ENCODE data around the gene OST4.
"Not testable (repeated sequence)": the region's sequence is repeated elsewhere in the genome, so short reads cannot be mapped to it uniquely, and the experiment has no call there.

OST4 gene

DNA sequence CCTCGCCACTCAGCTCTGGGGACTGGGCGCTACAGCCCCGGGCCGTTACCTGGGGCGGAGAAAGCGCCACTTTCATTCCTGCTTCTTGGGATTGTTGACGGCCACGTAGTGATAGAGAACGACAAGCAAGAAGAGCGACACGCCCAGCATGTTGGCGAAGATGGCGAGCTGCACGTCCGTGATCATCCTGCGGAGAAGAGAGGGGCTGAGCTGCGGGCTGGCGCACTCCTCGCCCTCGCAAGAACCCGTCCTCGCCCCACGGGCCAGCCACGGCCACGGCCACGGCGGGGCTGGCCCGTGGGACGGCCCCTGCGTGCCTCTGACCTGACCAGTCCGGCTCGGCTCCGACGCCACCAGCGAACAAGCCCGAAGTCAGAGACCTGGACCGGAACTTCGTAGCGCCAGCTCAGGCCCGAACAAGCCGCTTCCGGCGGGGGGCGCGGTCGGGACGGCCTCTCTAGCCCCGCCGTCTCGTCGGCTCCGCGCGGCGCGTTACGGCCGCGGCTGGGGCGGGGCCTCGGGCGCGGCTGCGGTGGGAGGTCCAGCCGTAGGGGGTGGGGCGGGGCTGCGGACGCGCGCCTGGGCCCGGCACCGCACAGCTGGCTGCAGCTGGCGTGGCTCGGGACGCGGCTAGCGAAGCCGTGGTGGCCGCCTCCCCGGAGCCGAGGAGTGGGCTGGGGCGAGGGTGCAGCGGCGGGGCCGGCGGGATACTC lies at the start of gene OST4:
TSS of gene OST4 (minus strand) at position 378 of the 713 bp plus-strand sequence.
- DNase-seq (ENCODE audit: low spot score): peak; percentile 90

DNA sequence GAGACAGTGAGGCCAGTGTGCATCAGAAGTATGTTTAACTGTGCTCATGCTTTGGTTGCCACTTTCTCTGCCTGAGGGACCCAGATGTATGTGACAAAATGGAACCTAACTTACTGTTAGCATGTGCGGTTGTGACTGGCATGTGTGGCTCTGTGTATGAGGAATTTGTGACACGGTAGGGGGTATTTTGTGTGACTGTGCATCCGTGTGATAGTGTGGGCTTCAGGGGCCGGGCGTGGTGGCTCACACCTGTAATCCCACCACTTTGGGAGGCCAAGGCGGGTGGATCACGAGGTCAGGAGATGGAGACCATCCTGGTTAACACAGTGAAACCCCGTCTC lies 47.8 kb upstream of the OST4 start:
- DNase-seq (ENCODE audit: low spot score): not testable (repeated sequence)

DNA sequence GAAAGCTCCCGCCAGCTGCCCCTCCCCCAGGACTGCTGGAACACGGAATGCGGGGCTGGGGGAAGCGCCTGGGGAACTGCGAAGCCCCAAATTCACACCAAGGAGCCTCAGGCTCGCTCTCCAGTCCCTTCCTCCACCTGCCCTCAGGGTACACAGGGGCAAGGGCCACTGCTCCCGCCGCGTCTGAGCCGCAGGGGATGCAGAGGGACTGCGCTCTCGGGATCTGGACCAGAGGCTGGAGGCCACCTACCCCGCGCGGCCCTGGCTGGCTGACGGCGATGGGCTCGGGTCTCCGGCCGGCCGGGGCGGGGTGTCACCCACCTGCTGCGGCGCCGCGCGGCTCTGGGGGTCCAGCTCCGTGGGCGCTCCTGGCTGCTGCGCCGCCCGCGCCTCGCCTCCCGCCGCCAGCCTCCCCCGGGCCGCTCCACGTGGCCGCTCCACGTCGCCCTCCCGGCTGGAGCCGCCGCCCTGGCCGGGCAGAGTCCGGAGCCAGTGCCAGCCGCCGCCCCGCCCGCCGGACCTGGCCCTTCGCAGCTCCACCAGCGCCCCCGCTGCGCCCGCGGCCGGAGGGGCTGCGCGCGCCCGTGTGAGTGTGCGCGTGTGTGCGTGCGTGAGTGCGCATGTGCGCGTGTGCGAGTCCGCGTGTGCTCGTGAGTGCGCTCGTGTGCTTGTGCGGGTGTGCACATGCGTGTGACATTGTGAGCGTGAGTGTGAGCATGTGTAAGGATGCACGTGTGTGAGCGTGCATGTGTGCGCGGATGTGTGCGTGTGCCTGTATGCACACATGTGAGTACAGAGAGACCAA lies 47.3 kb upstream of the OST4 start, which contains the start of gene CGREF1:
TSS of gene CGREF1 (minus strand) at position 604 of the 805 bp plus-strand sequence. CDS start 14,762 bp downstream, outside the sequence.
- peak; percentile 39 for DNase-seq (ENCODE audit: low spot score)

GRCh38 chr2:27117995-27118524 lies 46.6 kb upstream of the OST4 start:
- no peak for DNase-seq (ENCODE audit: low spot score)

DNA sequence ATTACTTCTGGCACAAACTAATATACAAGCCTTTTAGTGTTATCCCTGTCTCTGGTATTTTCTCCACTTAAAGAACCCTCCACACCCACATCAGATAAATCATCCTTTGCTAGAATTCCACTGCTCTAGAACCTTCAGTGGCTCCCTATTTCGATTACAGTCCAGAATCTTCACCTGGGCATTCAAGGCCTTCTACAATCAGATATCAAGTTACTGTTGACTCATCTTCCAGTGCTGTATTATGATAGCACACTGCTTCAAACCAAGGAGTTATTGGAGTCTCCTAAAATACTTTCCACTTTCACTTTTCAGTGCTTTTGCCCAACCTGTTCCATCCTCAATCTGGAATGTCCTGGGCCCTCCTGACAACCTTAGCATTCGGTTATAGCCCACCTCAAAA lies 44.1 kb upstream of the OST4 start:
- no peak for DNase-seq (ENCODE audit: low spot score)

- not testable (repeated sequence) for DNase-seq (ENCODE audit: low spot score)
Measured at GRCh38 chr2:27111392-27112078, 40.1 kb upstream of the OST4 start.

DNA sequence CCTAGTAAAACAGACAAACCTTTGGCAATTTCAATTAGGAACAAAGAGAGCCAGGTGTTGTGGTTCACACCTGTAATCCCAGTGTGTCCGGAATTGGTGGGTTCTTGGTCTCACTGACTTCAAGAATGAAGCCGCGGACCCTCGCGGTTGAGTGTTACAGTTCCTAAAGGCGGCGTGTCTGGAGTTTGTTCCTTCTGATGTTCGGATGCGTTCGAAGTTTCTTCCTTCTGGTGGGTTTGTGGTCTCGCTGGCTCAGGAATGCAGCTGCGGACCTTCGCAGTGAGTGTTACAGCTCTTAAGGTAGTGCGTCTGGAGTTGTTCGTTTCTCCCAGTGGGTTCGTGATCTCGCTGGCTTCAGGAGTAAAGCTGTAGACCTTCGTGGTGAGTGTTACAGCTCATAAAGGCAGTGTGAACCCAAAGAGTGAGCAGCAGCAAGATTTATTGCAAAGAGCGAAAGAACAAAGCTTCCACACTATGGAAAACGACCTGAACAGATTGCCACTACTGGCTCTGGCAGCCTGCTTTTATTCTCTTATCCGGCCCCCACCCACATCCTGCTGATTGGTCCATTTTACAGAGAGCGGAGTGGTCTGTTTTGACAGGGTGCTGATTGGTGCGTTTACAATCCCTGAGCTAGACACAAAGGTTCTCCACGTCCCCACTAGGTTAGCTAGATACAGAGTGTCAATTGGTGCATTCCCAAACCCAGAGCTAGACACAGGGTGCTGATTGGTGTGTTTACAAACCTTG lies 39.3 kb upstream of the OST4 start:
- DNase-seq (ENCODE audit: low spot score): not testable (repeated sequence)

DNA sequence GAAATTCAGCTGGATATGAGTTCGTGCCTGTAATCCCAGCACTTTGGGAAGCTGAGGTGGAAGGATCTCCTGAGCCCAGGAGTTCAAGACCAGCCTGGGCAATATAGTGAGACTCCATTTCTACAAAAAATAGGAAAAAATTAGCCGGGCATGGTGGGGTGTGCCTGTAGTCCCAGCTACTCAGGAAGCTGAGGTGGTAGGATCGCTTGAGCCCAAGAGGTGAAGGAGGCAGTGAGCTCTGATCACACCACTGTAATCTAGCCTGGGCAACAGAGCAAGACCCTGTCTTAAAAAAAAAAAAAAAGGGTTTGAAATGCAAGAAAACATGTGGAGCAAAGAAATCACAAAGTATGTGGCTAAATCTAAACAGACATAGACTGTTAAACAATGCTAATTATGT lies 37.6 kb upstream of the OST4 start:
- no peak for DNase-seq (ENCODE audit: low spot score)

DNA sequence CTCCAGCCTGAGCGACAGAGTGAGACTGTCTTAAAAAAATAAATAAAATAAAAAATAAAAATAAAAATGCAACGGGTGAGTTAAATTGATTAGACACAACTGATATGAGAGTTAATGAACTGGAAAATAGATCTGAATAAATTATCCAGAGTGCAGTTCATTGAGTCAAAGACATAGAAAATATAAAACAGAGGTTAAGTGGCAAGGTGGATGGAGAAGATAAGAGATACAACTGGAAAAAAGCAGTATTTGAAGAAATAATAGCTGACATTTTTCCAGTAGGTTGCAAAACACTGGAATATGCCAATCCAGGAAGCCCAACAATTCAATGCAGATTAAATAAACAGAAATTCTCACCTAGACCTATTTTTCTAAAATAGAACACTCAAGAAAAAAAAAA lies 36.8 kb upstream of the OST4 start:
- DNase-seq (ENCODE audit: low spot score): no peak

GRCh38 chr2:27105981-27106380 lies 34.5 kb upstream of the OST4 start:
- no peak for DNase-seq (ENCODE audit: low spot score)

GRCh38 chr2:27102329-27102728 lies 30.9 kb upstream of the OST4 start:
- no peak for DNase-seq (ENCODE audit: low spot score)

DNA sequence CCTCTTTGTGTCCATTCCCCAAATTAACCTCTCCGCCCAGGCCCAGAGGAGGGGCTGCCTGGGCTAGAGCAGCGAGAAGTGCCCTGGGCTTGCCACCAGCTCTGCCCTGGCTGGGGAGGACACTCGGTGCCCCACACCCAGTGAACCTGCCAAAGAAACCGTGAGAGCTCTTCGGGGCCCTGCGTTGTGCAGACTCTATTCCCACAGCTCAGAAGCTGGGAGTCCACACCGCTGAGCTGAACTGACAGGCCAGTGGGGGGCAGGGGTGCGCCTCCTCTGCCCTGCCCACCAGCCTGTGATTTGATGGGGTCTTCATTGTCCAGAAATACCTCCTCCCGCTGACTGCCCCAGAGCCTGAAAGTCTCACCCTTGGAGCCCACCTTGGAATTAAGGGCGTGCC lies 28.6 kb upstream of the OST4 start:
- no peak for DNase-seq (ENCODE audit: low spot score)

GRCh38 chr2:27099334-27099955 lies 28.0 kb upstream of the OST4 start:
- DNase-seq (ENCODE audit: low spot score): no peak

DNA sequence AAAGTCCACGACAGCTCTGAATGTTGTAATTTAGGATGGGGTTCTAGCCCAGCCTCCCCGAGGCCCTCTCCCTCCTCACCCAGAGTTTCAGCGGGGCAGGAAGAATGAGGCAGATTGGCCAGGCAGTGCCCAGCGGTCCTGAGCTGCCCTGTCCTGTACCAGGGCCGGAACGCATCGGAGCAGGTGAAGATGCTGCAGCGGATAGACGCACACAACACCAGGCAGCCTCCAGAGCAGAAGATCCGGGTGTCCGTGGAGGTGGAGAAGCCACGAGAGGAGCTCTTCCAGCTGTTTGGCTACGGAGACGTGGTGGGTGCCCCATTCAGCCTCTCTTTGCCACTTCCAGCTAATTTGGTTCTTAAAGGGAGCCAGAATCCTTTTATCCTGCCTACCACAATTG lies 25.9 kb upstream of the OST4 start:
- DNase-seq (ENCODE audit: low spot score): no peak

DNA sequence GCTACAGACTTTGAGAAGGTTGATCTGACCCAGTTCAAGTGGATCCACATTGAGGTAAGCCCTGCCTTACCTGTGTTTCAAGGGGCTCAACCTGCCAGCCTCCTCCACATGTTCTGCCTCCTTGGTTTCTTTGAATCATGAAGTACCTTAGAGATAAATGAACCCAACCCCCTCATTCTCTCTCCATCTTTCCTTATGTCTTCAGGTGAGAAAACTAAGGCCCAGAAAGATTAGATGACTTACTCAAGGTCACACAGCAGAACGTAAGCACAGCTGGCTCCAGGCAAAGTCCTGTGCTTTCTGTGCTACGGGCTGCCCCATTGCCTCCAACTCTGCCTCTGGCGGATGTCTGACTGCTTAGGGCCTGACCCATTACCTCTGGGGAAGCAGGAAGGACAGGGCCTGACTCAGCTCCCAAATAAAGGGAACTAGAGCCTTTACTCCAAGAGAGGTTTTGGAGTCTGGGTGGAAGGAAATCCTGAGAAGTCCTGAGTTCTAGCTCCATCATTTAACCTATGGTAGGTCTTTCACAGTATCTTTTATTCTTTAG lies 25.4 kb upstream of the OST4 start:
- no peak for DNase-seq (ENCODE audit: low spot score)

DNA sequence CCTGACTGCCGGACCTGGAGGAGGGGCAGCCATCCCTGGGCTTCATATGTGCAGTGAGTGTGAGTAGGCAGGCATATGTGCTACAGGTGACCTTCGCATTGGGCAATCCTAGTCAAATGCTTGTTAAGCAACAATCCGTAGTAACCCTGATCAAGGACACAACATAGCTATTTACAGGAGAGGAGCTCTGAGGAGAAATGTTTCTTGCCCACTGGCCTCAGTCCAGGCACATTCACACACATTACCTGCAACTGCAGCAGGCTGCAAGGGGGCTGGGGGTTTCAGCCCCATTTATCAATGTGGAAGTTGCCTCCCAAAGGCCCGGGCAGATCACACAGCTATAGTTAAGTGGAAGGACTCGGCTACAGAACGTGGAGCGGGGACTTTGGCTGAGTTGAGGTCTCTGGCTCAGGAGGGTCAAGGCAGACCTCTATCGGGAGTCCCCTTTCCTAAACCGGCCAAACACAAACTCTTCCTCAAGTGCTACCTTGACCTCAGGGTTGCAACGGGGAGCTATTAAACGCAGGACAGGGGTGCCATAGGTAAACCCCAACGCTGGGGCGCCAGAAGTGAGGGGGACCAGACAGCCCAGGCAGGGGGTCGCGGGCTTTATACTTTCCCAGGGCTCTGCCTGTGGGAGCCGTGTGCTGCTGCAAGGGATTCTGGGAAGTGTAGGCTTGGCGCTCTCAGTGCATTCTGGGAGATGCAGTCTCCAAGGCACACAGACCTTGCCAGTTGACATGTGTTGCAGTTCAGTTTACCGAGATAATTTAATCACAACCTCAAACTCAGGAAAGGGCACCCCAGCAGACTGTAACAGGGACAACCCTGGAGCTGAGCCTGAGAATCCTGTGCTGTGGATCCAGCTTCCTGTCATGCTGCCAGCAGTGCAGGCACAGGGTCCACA lies 24.5 kb upstream of the OST4 start:
- DNase-seq (ENCODE audit: low spot score): peak; percentile 75

DNA sequence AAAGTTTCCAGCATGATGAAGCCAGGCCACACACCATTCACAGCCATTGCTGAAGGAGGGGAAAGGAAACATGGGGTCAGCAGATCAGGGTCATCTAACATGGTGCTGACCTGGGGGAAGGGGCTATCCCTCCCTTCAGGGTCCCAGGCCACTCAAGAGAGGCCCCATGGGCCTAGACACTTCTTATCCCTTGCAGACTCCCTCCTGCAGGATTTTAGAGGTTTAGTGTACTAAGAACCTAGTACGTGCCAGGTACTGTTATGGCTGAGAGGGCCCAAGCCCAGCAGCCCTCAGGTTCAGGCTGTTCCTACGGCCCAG lies 23.9 kb upstream of the OST4 start:
- no peak for DNase-seq (ENCODE audit: low spot score)

DNA sequence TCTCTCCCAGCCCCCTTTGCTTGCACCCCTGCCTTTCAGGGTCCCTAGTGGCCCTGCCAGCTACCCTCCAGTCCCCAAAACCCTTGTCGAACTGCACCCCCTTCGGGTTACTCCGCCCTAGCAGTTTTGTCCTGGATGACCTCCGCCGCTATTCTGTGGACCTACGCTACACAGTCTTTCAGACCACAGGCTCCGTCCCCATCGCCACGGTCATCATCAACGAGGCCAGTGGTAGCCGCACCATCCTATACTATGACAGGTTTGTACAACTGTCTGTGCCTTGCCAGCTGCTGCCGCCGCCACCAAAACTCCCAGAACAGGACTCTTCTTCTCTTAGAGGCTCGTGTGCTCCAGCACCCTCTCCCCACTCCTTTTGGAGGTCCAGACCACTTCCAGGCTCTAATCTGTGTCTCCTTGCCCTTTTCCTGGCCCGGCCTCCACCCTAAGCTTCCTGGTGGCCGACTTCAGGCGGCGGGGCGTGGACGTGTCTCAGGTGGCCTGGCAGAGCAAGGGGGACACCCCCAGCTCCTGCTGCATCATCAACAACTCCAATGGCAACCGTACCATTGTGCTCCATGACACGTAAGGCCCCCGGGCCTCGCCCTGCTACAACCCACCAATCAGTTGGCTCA lies 23.0 kb upstream of the OST4 start:
- no peak for DNase-seq (ENCODE audit: low spot score)

GRCh38 chr2:27093430-27094352 lies 22.2 kb upstream of the OST4 start:
- DNase-seq (ENCODE audit: low spot score): peak; percentile 84

Data from HuH-7.5 (cell line).